ENCODE results near the gene OAS3. TPM values are rescaled to one million over a fixed set of nuclear protein-coding genes. Genes with fewer than 3 reads are reported as not detected.

Gene OAS3
- total RNA-seq, 1 experiment from 2014 or later = 159 TPM

GRCh38 chr12:113010701-113011100 lies 72.4 kb downstream of the OAS3 start:
- TF ChIP-seq CTCF (IDR thresholded peaks at IDR 0.05; ENCODE audit: unreplicated experiment) = no peak
- intact Hi-C loops (cut with micrococcal nuclease; ENCODE audit: unreplicated experiment) = no loop called here
- Mint-ChIP-seq H3K27me3 (ENCODE audit: unreplicated experiment) (peaks cover 37% of the 10 kb centered on the region), H3K27ac (ENCODE audit: unreplicated experiment) (no peak overlapping the region), H3K36me3 (ENCODE audit: insufficient read depth, unreplicated experiment) (no peaks in the 10 kb centered on the region), H3K9me3 (ENCODE audit: low read depth, unreplicated experiment) (no peaks in the 10 kb centered on the region), H3K4me3 (ENCODE audit: low read depth, unreplicated experiment) (no peak overlapping the region), H3K4me1 (ENCODE audit: low read depth, unreplicated experiment) (peaks cover 8% of the 10 kb centered on the region)
- no peak for DNase-seq
- CTCF ChIA-PET = no interaction called here
- no TSS peak for BruUV-seq (replicated peaks)

- H3K27ac Mint-ChIP-seq (ENCODE audit: unreplicated experiment) = no peak overlapping the region
- CTCF ChIA-PET = no interaction called here
- H3K9me3 Mint-ChIP-seq (ENCODE audit: low read depth, unreplicated experiment) = no peaks in the 10 kb centered on the region
- no peak for TF ChIP-seq CTCF (IDR thresholded peaks at IDR 0.05; ENCODE audit: unreplicated experiment)
- DNase-seq = no peak
- H3K4me3 Mint-ChIP-seq (ENCODE audit: low read depth, unreplicated experiment) = no peak overlapping the region
- intact Hi-C loops (cut with micrococcal nuclease; ENCODE audit: unreplicated experiment) = no loop called here
- no peaks in the 10 kb centered on the region for H3K4me1 Mint-ChIP-seq (ENCODE audit: low read depth, unreplicated experiment)
- no TSS peak for BruUV-seq (replicated peaks)
- H3K36me3 Mint-ChIP-seq (ENCODE audit: insufficient read depth, unreplicated experiment) = no peaks in the 10 kb centered on the region
- peaks cover 59% of the 10 kb centered on the region for H3K27me3 Mint-ChIP-seq (ENCODE audit: unreplicated experiment)
Observed at GRCh38 chr12:113014565-113014964, 76.3 kb downstream of the OAS3 start.

- Mint-ChIP-seq H3K36me3 (ENCODE audit: insufficient read depth, unreplicated experiment) (no peaks in the 10 kb centered on the region), H3K27me3 (ENCODE audit: unreplicated experiment) (peaks cover 65% of the 10 kb centered on the region), H3K27ac (ENCODE audit: unreplicated experiment) (no peak overlapping the region), H3K4me1 (ENCODE audit: low read depth, unreplicated experiment) (no peaks in the 10 kb centered on the region), H3K4me3 (ENCODE audit: low read depth, unreplicated experiment) (no peak overlapping the region), H3K9me3 (ENCODE audit: low read depth, unreplicated experiment) (no peaks in the 10 kb centered on the region)
- no peak for DNase-seq
- intact Hi-C loops (cut with micrococcal nuclease; ENCODE audit: unreplicated experiment) = no loop called here
- CTCF ChIA-PET = no interaction called here
- no peak for TF ChIP-seq CTCF (IDR thresholded peaks at IDR 0.05; ENCODE audit: unreplicated experiment)
- no TSS peak for BruUV-seq (replicated peaks)
Observed at GRCh38 chr12:113016796-113017195, 78.5 kb downstream of the OAS3 start.

- Mint-ChIP-seq H3K4me1 (ENCODE audit: low read depth, unreplicated experiment) (no peaks in the 10 kb centered on the region), H3K27me3 (ENCODE audit: unreplicated experiment) (peaks cover 84% of the 10 kb centered on the region), H3K27ac (ENCODE audit: unreplicated experiment) (no peak overlapping the region), H3K9me3 (ENCODE audit: low read depth, unreplicated experiment) (no peaks in the 10 kb centered on the region), H3K36me3 (ENCODE audit: insufficient read depth, unreplicated experiment) (no peaks in the 10 kb centered on the region), H3K4me3 (ENCODE audit: low read depth, unreplicated experiment) (no peak overlapping the region)
- CTCF ChIA-PET = no interaction called here
- DNase-seq = no peak
- BruUV-seq (replicated peaks) = no TSS peak
- intact Hi-C loops (cut with micrococcal nuclease; ENCODE audit: unreplicated experiment) = no loop called here
- TF ChIP-seq CTCF (IDR thresholded peaks at IDR 0.05; ENCODE audit: unreplicated experiment) = no peak
Observed at GRCh38 chr12:113019025-113019424, 80.8 kb downstream of the OAS3 start.
